ENCODE results near the gene RAB34.
A peak's percentile ranks its signal among the peaks of the same experiment; 100 is the strongest.

RAB34 gene

DNA sequence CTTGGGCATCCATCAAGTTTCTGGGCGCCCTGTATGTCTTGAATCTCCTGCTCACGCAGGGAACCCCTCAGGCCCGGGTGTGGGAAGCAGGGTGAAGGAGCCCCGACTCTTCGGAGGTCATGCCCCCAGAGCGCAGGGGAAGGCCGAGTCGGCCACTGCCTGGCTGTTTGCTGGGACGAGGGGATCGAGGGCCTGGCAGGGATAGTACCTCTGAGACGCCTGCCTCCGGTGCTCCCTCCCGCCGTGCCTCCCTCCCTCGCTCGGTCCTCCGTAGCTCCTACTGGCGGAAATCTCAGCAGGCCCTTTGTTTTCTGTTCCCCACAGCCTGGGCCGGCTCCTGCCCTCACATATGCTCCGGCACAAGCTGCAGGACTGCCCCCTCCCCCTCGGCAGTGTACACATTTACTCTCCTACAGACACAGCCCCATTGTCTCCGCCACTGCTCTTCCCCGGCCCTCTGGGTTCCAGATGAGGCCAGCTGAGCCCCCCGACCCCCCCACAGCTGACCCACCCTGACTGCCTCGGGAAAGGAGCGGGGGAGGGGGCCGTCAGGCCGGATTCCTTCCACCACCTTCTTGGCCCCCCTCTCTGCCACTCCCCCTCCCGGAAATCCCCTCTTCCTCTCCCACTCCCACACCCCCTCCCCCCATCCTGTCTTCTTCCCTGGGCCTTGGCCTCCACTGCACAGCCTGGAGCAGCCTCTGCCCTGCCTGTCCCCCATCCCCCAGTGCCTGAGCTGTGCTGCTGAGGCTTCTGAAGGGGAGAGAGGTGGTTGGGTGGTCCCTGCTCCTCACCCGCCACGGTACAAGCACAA, 27.5 kb upstream of the RAB34 start:
- Histone ChIP-seq H3K36me3 (ENCODE audit: insufficient read depth, low read length) (peaks cover 46% of the 10 kb centered on the region), H3K9me3 (ENCODE audit: insufficient read depth, low read depth, low read length) (no peaks in the 10 kb centered on the region), H3K27me3 (ENCODE audit: insufficient read depth, low read length) (no peaks in the 10 kb centered on the region), H3K9ac (ENCODE audit: low read depth, low read length) (peak overlapping the region; percentile 96), H3K27ac (ENCODE audit: low read depth, low read length) (peak overlapping the region; percentile 100), H3K4me1 (ENCODE audit: insufficient read depth, low read length) (peaks cover 14% of the 10 kb centered on the region; the same call in 1 of the 2 replicates), H3K4me3 (ENCODE audit: low read length) (peak overlapping the region; percentile 87)
- 1% methylated on average over 31 of the region's 31 CpGs for WGBS

DNA sequence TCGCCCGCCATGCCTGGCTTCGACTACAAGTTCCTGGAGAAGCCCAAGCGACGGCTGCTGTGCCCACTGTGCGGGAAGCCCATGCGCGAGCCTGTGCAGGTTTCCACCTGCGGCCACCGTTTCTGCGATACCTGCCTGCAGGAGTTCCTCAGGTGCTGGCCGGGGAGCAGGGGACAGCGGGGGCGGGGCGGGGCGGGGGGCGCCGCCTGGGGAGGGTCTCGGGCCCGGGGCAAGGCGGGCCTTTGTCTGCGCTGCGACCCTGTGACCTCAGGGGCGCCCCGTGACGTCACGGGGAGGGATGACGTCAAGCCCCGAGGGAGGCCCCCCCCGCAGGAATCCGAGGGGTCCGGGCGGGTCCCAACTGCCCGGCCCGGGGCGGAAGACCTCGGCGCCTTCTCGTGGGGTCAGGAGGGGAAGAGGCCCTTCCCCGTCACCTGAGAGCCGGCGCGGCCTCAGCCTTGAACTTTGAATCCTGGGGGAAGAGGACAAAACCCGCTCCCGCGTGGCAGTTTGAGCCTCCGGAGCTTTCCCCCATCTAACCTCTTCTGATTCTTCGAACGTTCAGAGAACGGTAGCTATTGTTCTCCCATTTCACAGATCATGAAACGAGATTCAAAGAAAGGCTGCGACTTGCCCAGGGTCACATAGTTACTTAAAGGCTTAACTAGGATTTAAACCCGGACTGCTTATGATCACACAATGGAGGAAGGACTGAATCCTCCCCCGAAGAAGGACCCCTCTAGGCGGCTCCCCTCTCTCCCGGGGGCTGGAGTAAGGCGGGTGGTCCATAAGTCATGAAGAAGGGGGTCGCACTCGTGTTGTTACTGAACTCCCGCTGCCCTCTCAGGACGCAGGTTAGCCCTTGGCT, 26.7 kb upstream of the RAB34 start:
- Histone ChIP-seq H3K27ac (ENCODE audit: low read depth, low read length) (peak overlapping the region; percentile 100), H3K4me3 (ENCODE audit: low read length) (peak overlapping the region; percentile 87), H3K9me3 (ENCODE audit: insufficient read depth, low read depth, low read length) (no peaks in the 10 kb centered on the region), H3K4me1 (ENCODE audit: insufficient read depth, low read length) (peaks cover 14% of the 10 kb centered on the region; the same call in 1 of the 2 replicates), H3K27me3 (ENCODE audit: insufficient read depth, low read length) (no peaks in the 10 kb centered on the region), H3K9ac (ENCODE audit: low read depth, low read length) (peak overlapping the region; percentile 96), H3K36me3 (ENCODE audit: insufficient read depth, low read length) (peaks cover 42% of the 10 kb centered on the region)
- WGBS, result under 1% methylated on average over 61 of the region's 61 CpGs

- peak within 1 kb of the TSS; percentile 100 for H3K27ac ChIP-seq (ENCODE audit: low read depth, low read length)
- H3K36me3 ChIP-seq (ENCODE audit: insufficient read depth, low read length), result peaks cover 39% of the 10 kb centered on the region
- H3K4me1 ChIP-seq (ENCODE audit: insufficient read depth, low read length), result peaks cover 14% of the 10 kb centered on the region; the same call in 1 of the 2 replicates
- WGBS, result under 1% methylated on average over 70 of the region's 70 CpGs
- peak within 1 kb of the TSS; percentile 87 for H3K4me3 ChIP-seq (ENCODE audit: low read length)
- H3K27me3 ChIP-seq (ENCODE audit: insufficient read depth, low read length), result no peaks in the 10 kb centered on the region
- H3K9me3 ChIP-seq (ENCODE audit: insufficient read depth, low read depth, low read length), result no peaks in the 10 kb centered on the region
- peak within 1 kb of the TSS; percentile 96 for H3K9ac ChIP-seq (ENCODE audit: low read depth, low read length)
Measured at GRCh38 chr17:28743243-28744103, 25.8 kb upstream of the RAB34 start, which contains the start of gene TRAF4. Gene TRAF4 (plus strand): TSS chr17:28744011. CDS start chr17:28744113, 102 bp downstream.

- Histone ChIP-seq H3K4me1 (ENCODE audit: insufficient read depth, low read length) (peaks cover 12% of the 10 kb centered on the region; the same call in 1 of the 2 replicates), H3K36me3 (ENCODE audit: insufficient read depth, low read length) (peaks cover 28% of the 10 kb centered on the region), H3K27ac (ENCODE audit: low read depth, low read length) (no peak overlapping the region), H3K9me3 (ENCODE audit: insufficient read depth, low read depth, low read length) (no peaks in the 10 kb centered on the region), H3K4me3 (ENCODE audit: low read length) (no peak overlapping the region), H3K27me3 (ENCODE audit: insufficient read depth, low read length) (no peaks in the 10 kb centered on the region), H3K9ac (ENCODE audit: low read depth, low read length) (no peak overlapping the region)
- 94% methylated on average over 19 of the region's 19 CpGs for WGBS
Measured at GRCh38 chr17:28741358-28742349, 24.0 kb upstream of the RAB34 start.

- Histone ChIP-seq H3K27me3 (ENCODE audit: insufficient read depth, low read length) (no peaks in the 10 kb centered on the region), H3K9ac (ENCODE audit: low read depth, low read length) (no peak overlapping the region), H3K4me1 (ENCODE audit: insufficient read depth, low read length) (0 out of 2 replicates have a peak, but pooled peaks cover 2% of the 10 kb centered on the region), H3K36me3 (ENCODE audit: insufficient read depth, low read length) (peaks cover 19% of the 10 kb centered on the region), H3K9me3 (ENCODE audit: insufficient read depth, low read depth, low read length) (no peaks in the 10 kb centered on the region), H3K27ac (ENCODE audit: low read depth, low read length) (no peak overlapping the region), H3K4me3 (ENCODE audit: low read length) (no peak overlapping the region)
- WGBS, result 94% methylated on average over 10 of the region's 10 CpGs
Measured at GRCh38 chr17:28740406-28741357, 23.0 kb upstream of the RAB34 start.

GRCh38 chr17:28738680-28739384, 21.2 kb upstream of the RAB34 start:
- no peaks in the 10 kb centered on the region for H3K27me3 ChIP-seq (ENCODE audit: insufficient read depth, low read length)
- no peak overlapping the region for H3K4me3 ChIP-seq (ENCODE audit: low read length)
- H3K9me3 ChIP-seq (ENCODE audit: insufficient read depth, low read depth, low read length), result no peaks in the 10 kb centered on the region
- no peaks in the 10 kb centered on the region for H3K4me1 ChIP-seq (ENCODE audit: insufficient read depth, low read length)
- no peak overlapping the region for H3K9ac ChIP-seq (ENCODE audit: low read depth, low read length)
- peaks cover 33% of the 10 kb centered on the region for H3K36me3 ChIP-seq (ENCODE audit: insufficient read depth, low read length)
- 93% methylated on average over 9 of the region's 10 CpGs for WGBS
- H3K27ac ChIP-seq (ENCODE audit: low read depth, low read length), result no peak overlapping the region

GRCh38 chr17:28737770-28738679, 20.4 kb upstream of the RAB34 start:
- no peak overlapping the region for H3K4me3 ChIP-seq (ENCODE audit: low read length)
- no peaks in the 10 kb centered on the region for H3K9me3 ChIP-seq (ENCODE audit: insufficient read depth, low read depth, low read length)
- no peak overlapping the region for H3K27ac ChIP-seq (ENCODE audit: low read depth, low read length)
- WGBS, result 96% methylated on average over 22 of the region's 22 CpGs
- H3K27me3 ChIP-seq (ENCODE audit: insufficient read depth, low read length), result no peaks in the 10 kb centered on the region
- H3K9ac ChIP-seq (ENCODE audit: low read depth, low read length), result no peak overlapping the region
- H3K36me3 ChIP-seq (ENCODE audit: insufficient read depth, low read length), result peaks cover 35% of the 10 kb centered on the region
- no peaks in the 10 kb centered on the region for H3K4me1 ChIP-seq (ENCODE audit: insufficient read depth, low read length)

DNA sequence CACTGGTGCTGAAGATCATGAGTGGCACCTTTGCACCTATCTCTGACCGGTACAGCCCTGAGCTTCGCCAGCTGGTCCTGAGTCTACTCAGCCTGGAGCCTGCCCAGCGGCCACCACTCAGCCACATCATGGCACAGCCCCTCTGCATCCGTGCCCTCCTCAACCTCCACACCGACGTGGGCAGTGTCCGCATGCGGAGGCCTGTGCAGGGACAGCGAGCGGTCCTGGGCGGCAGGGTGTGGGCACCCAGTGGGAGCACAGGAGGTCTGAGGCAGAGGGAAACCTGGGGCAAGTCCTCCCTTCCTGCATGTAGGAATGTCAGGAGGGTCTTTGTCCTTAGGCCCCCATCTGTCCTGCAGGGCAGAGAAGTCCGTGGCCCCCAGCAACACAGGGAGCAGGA, 19.6 kb upstream of the RAB34 start:
- H3K4me1 ChIP-seq (ENCODE audit: insufficient read depth, low read length), result no peaks in the 10 kb centered on the region
- H3K9me3 ChIP-seq (ENCODE audit: insufficient read depth, low read depth, low read length), result no peaks in the 10 kb centered on the region
- H3K9ac ChIP-seq (ENCODE audit: low read depth, low read length), result no peak overlapping the region
- H3K27me3 ChIP-seq (ENCODE audit: insufficient read depth, low read length), result no peaks in the 10 kb centered on the region
- H3K36me3 ChIP-seq (ENCODE audit: insufficient read depth, low read length), result peaks cover 35% of the 10 kb centered on the region
- no peak overlapping the region for H3K4me3 ChIP-seq (ENCODE audit: low read length)
- no peak overlapping the region for H3K27ac ChIP-seq (ENCODE audit: low read depth, low read length)
- 97% methylated on average over 12 of the region's 12 CpGs for WGBS

Measured in HUES64 (cell line).